DOHH2 (cell line): ENCODE data around the gene TLR4.

ENCODE experiments used
- EZH2phosphoT487 ChIP-seq: fragments of 200-600 bp; sonication (generic); IDR thresholded peaks from 2 replicates; pipeline ENCODE4 v1.6.1; 2017; ENCODE audit warnings: borderline replicate concordance, mild to moderate bottlenecking, antibody characterized with exemption, low read length, moderate library complexity, mixed read lengths
- TF ChIP-seq, protein P1 (sequence below): fragments of 200-600 bp; sonication (generic); IDR thresholded peaks from one replicate; pipeline ENCODE4 v1.5.1; 2014; ENCODE audit warnings: antibody characterized with exemption, mild to moderate bottlenecking, low read depth, low read length; ENCODE audit not compliant: poor library complexity, severe bottlenecking

GRCh38 chr9:117656002-117656401 lies 48.2 kb upstream of the TLR4 start:
- TF ChIP-seq, protein P1, sequence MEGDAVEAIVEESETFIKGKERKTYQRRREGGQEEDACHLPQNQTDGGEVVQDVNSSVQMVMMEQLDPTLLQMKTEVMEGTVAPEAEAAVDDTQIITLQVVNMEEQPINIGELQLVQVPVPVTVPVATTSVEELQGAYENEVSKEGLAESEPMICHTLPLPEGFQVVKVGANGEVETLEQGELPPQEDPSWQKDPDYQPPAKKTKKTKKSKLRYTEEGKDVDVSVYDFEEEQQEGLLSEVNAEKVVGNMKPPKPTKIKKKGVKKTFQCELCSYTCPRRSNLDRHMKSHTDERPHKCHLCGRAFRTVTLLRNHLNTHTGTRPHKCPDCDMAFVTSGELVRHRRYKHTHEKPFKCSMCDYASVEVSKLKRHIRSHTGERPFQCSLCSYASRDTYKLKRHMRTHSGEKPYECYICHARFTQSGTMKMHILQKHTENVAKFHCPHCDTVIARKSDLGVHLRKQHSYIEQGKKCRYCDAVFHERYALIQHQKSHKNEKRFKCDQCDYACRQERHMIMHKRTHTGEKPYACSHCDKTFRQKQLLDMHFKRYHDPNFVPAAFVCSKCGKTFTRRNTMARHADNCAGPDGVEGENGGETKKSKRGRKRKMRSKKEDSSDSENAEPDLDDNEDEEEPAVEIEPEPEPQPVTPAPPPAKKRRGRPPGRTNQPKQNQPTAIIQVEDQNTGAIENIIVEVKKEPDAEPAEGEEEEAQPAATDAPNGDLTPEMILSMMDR: no peak
- no peak for TF ChIP-seq EZH2phosphoT487
